Thyroid gland (tissue), 4 donors: ENCODE data around the gene NF2.

ENCODE experiments used
- CTCF ChIP-seq, 6 experiments: fragments of 200-600 bp in 3 of 6; fragments of 450-650 bp in 3 of 6; sonication (generic) in 3 of 6; IDR thresholded peaks; one replicate each; pipeline ENCODE4 v1.5.1; 2016 to 2019; ENCODE audit warnings: antibody characterized with exemption in 6 of 6, mild to moderate bottlenecking in 2 of 6, inconsistent platforms in 1 of 6, moderate library complexity in 1 of 6
- POLR2A ChIP-seq, 2 donors: fragments of 450-650 bp; IDR thresholded peaks; one replicate each; pipeline ENCODE4 v1.6.1; 2017; ENCODE audit warnings: antibody characterized with exemption in 2 of 2, mild to moderate bottlenecking in 2 of 2, moderate library complexity in 1 of 2

- no peak for TF ChIP-seq CTCF (IDR thresholded peaks at IDR 0.05)
- TF ChIP-seq POLR2A (IDR thresholded peaks at IDR 0.05), result no peak
Observed at GRCh38 chr22:29587938-29588699, 15.3 kb upstream of the NF2 start.
